Keratinocyte (primary cell): ENCODE results near the gene KCNH8. TPM values are rescaled to one million over a fixed set of nuclear protein-coding genes. Genes with fewer than 3 reads are reported as not detected.

ENCODE experiments used
- DNase-seq: peaks from one replicate; pipeline ENCODE4 v3.0.0-alpha.2; 2011; ENCODE audit warnings: low read depth, missing footprints, low spot score
- FAIRE-seq: peaks from 2 replicates; lab custom pipeline; 2011; peaks lifted over from hg19 to GRCh38; lab: Jason Lieb, UNC
- H2AFZ ChIP-seq: 2 replicates; pipeline ENCODE4 v1.6.0; 2012; ENCODE audit warnings: low read length, control low read depth, inconsistent platforms; ENCODE audit not compliant: control insufficient read depth
- H3K27ac ChIP-seq: 2 replicates; pipeline ENCODE4 v1.5.1; 2011; ENCODE audit warnings: low read length; ENCODE audit not compliant: control insufficient read depth, insufficient read depth
- H3K27me3 ChIP-seq: 3 replicates; pipeline ENCODE4 v1.6.0; 2011; ENCODE audit warnings: low read length; ENCODE audit not compliant: control insufficient read depth, insufficient read depth; ENCODE audit errors: extremely low read depth
- H3K36me3 ChIP-seq, 2 experiments: 2 replicates in 1 of 2; 3 replicates in 1 of 2; pipeline ENCODE4 v1.5.1; 2011; ENCODE audit warnings: low read length in 2 of 2, mild to moderate bottlenecking in 1 of 2; ENCODE audit not compliant: control insufficient read depth in 2 of 2, insufficient read depth in 2 of 2; ENCODE audit errors: extremely low read depth in 1 of 2
- H3K4me1 ChIP-seq: 3 replicates; pipeline ENCODE4 v1.5.1; 2011; ENCODE audit warnings: low read length; ENCODE audit not compliant: control insufficient read depth, insufficient read depth; ENCODE audit errors: extremely low read depth
- H3K4me2 ChIP-seq: 3 replicates; pipeline ENCODE4 v1.6.0; 2011; ENCODE audit warnings: low read depth, low read length; ENCODE audit not compliant: control insufficient read depth, insufficient read depth; ENCODE audit errors: extremely low read depth
- H3K4me3 ChIP-seq, 3 experiments: fragments of 200-600 bp in 1 of 3; sonication (generic) in 1 of 3; 2 replicates in 2 of 3; 3 replicates in 1 of 3; pipeline ENCODE4 v1.5.1; 2011 to 2016; ENCODE audit warnings: low read length in 3 of 3, mild to moderate bottlenecking in 3 of 3, control low read depth in 2 of 3, inconsistent platforms in 1 of 3, low read depth in 1 of 3, mixed read lengths in 1 of 3, mixed run types in 1 of 3, moderate library complexity in 1 of 3; ENCODE audit not compliant: control insufficient read depth in 2 of 3, insufficient read depth in 2 of 3; ENCODE audit errors: extremely low read depth in 1 of 3
- H3K79me2 ChIP-seq: 2 replicates; pipeline ENCODE4 v1.6.0; 2012; ENCODE audit warnings: low read length; ENCODE audit not compliant: control insufficient read depth, insufficient read depth
- H3K9ac ChIP-seq: 3 replicates; pipeline ENCODE4 v1.6.0; 2011; ENCODE audit warnings: low read length; ENCODE audit not compliant: control insufficient read depth, insufficient read depth; ENCODE audit errors: extremely low read depth
- H3K9me1 ChIP-seq: 3 replicates; pipeline ENCODE4 v1.6.0; 2011; ENCODE audit warnings: low read length; ENCODE audit not compliant: control insufficient read depth, insufficient read depth; ENCODE audit errors: extremely low read depth
- H3K9me3 ChIP-seq: 2 replicates; pipeline ENCODE4 v1.5.1; 2012; ENCODE audit warnings: low read depth, low read length; ENCODE audit not compliant: control insufficient read depth
- H4K20me1 ChIP-seq: 3 replicates; pipeline ENCODE4 v1.6.0; 2011; ENCODE audit warnings: low read length; ENCODE audit not compliant: control insufficient read depth, insufficient read depth; ENCODE audit errors: extremely low read depth
- EZH2 ChIP-seq: IDR thresholded peaks from one replicate; pipeline ENCODE4 v1.6.1; 2012; ENCODE audit warnings: inconsistent platforms, mild to moderate bottlenecking, low read length, moderate library complexity
- dilution Hi-C: fragments of 300-500 bp; cut with MboI; formaldehyde crosslinking; loops from one replicate; pipeline ENCODE4 v1.7.0; 2020; ENCODE audit warnings: low sequenced_read_pairs; ENCODE audit not compliant: extremely low pct_ligation_motif_present
- polyA plus RNA-seq, 5 experiments: library from polyadenylated mRNA; depleted of rRNA in 3 of 5; stranded (reverse) in 3 of 5; stranded (forward) in 1 of 5; unstranded in 1 of 5; fragments of >200 nt; gene quantifications; 1 replicate in 1 of 5; 2 replicates in 3 of 5; 3 replicates in 1 of 5; pipeline versions ENCODE4 v1.2.1 to v1.2.3, GENCODE V29; 2011 to 2012; ENCODE audit warnings: missing spikeins in 2 of 5, low read depth in 1 of 5, low replicate concordance in 1 of 5
- TF ChIP-seq, protein P1 (sequence below), 3 experiments: IDR thresholded peaks in 1 of 3; conservative IDR thresholded peaks in 1 of 3; optimal IDR thresholded peaks in 1 of 3; 2 replicates in 2 of 3; 3 replicates in 1 of 3; pipeline versions ENCODE3 to v1.5.1; 2011; ENCODE audit warnings: low read length in 3 of 3, mild to moderate bottlenecking in 3 of 3, moderate library complexity in 2 of 3, control low read depth in 1 of 3, inconsistent platforms in 1 of 3; ENCODE audit not compliant: insufficient read depth in 2 of 3; ENCODE audit errors: extremely low read depth in 1 of 3

Gene KCNH8
- polyA plus RNA-seq, 1 donor (not counting 4 experiments of a cell fraction or from before 2014, with no cell fraction given), result not detected

DNA sequence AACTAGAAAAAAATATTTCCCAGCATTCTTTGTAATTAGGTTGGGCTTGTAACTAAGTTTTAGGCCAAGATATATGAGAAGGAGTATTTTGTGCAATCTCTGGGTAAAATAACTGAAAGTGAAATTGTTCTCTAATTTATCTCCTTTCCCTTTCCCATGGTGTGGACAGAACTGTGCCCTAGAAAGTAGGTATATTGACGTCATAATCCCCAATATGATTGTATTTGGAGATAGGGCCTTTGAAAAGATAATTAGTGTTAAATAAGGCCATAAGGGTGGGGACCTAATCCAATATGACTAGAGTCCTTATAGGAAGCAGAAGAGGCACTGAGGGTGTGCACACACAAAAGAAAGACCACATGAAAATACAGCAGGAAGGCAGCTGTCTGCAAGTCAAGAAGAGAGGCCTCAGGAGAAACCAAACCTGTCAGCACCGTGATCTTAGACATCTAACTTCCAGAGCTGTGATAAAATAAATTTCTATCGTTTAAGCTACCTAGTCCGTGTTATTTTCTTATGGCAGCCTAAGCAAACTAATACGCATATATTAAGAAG is 106.6 kb downstream of the KCNH8 start:
- no peaks in the 10 kb centered on the region for H3K9me3 ChIP-seq
- no peaks in the 10 kb centered on the region for H3K9me1 ChIP-seq
- DNase-seq (no peak), FAIRE-seq (no peak)
- no peaks in the 10 kb centered on the region for H3K79me2 ChIP-seq
- no peak overlapping the region for H3K4me3 ChIP-seq
- no peak overlapping the region for H2AFZ ChIP-seq
- no peaks in the 10 kb centered on the region for H3K27me3 ChIP-seq
- H3K4me2 ChIP-seq, result no peak overlapping the region
- H3K4me1 ChIP-seq, result no peaks in the 10 kb centered on the region
- no peaks in the 10 kb centered on the region for H3K36me3 ChIP-seq
- dilution Hi-C loops, result no loop called here
- H3K27ac ChIP-seq, result no peak overlapping the region
- TF ChIP-seq EZH2, result no peak
- TF ChIP-seq, protein P1, sequence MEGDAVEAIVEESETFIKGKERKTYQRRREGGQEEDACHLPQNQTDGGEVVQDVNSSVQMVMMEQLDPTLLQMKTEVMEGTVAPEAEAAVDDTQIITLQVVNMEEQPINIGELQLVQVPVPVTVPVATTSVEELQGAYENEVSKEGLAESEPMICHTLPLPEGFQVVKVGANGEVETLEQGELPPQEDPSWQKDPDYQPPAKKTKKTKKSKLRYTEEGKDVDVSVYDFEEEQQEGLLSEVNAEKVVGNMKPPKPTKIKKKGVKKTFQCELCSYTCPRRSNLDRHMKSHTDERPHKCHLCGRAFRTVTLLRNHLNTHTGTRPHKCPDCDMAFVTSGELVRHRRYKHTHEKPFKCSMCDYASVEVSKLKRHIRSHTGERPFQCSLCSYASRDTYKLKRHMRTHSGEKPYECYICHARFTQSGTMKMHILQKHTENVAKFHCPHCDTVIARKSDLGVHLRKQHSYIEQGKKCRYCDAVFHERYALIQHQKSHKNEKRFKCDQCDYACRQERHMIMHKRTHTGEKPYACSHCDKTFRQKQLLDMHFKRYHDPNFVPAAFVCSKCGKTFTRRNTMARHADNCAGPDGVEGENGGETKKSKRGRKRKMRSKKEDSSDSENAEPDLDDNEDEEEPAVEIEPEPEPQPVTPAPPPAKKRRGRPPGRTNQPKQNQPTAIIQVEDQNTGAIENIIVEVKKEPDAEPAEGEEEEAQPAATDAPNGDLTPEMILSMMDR (optimal IDR thresholded peaks at IDR 0.05 in 1 of 3, IDR thresholded peaks at IDR 0.05 in 1 of 3, conservative IDR thresholded peaks at IDR 0.05 in 1 of 3; ENCODE audit: extremely low read depth in 1 of 3, insufficient read depth in 2 of 3, low read length in 3 of 3), result no peak
- no peaks in the 10 kb centered on the region for H4K20me1 ChIP-seq
- no peak overlapping the region for H3K9ac ChIP-seq

- DNase-seq, result no peak
- Histone ChIP-seq H3K9me1 (no peaks in the 10 kb centered on the region), H3K4me2 (no peak overlapping the region), H3K27ac (no peak overlapping the region), H3K9ac (no peak overlapping the region), H3K9me3 (no peaks in the 10 kb centered on the region), H2AFZ (no peak overlapping the region), H3K4me1 (no peaks in the 10 kb centered on the region), H3K27me3 (no peaks in the 10 kb centered on the region), H4K20me1 (no peaks in the 10 kb centered on the region), H3K4me3 (no peak overlapping the region), H3K36me3 (no peaks in the 10 kb centered on the region), H3K79me2 (no peaks in the 10 kb centered on the region)
- TF ChIP-seq EZH2, result no peak
- TF ChIP-seq, protein P1 (optimal IDR thresholded peaks at IDR 0.05 in 1 of 3, IDR thresholded peaks at IDR 0.05 in 1 of 3, conservative IDR thresholded peaks at IDR 0.05 in 1 of 3; ENCODE audit: extremely low read depth in 1 of 3, insufficient read depth in 2 of 3, low read length in 3 of 3), result peak in 1 of 3 experiments; percentile 30
- FAIRE-seq, result no peak
- dilution Hi-C loops, result no loop called here
Measured at GRCh38 chr3:19256313-19256712, 108.0 kb downstream of the KCNH8 start.
